Measurements from ENCODE around the gene FAM168A.

- TF ChIP-seq CTCF (IDR thresholded peaks at IDR 0.05) (no peak), POLR2A (IDR thresholded peaks at IDR 0.05) (no peak)
These were observed 99.6 kb downstream of the FAM168A start for GRCh38 chr11:73498343-73498742.
